IPS-20b (cell line): ENCODE measurements around the gene NARS2.
"Not testable (repeated sequence)": the region's sequence is repeated elsewhere in the genome, so short reads cannot be mapped to it uniquely, and the experiment has no call there.

ENCODE experiments used
- H3K27ac ChIP-seq: one replicate; pipeline ENCODE4 v1.5.1; 2013; ENCODE audit warnings: low read length
- H3K27me3 ChIP-seq: 2 replicates; pipeline ENCODE4 v1.6.1; 2013; ENCODE audit warnings: mild to moderate bottlenecking, low read length, inconsistent platforms; ENCODE audit not compliant: insufficient read depth
- H3K36me3 ChIP-seq: 2 replicates; pipeline ENCODE4 v1.6.1; 2013; ENCODE audit warnings: low read depth, mild to moderate bottlenecking, inconsistent platforms, low read length, moderate library complexity; ENCODE audit not compliant: insufficient read depth
- H3K4me1 ChIP-seq: 2 replicates; pipeline ENCODE4 v1.6.1; 2013; ENCODE audit warnings: mild to moderate bottlenecking, control low read depth, inconsistent platforms, low read length, moderate library complexity; ENCODE audit not compliant: insufficient read depth
- H3K4me3 ChIP-seq: 2 replicates; pipeline ENCODE4 v1.5.1; 2013; ENCODE audit warnings: mild to moderate bottlenecking, low read length, inconsistent platforms
- H3K9ac ChIP-seq: 2 replicates; pipeline ENCODE4 v1.6.1; 2013; ENCODE audit warnings: low read depth, mild to moderate bottlenecking, inconsistent platforms, low read length, moderate library complexity
- H3K9me3 ChIP-seq: 2 replicates; pipeline ENCODE4 v1.6.1; 2013; ENCODE audit warnings: mild to moderate bottlenecking, low read depth, low read length, inconsistent platforms; ENCODE audit not compliant: insufficient read depth

The NARS2 gene

GRCh38 chr11:78539506-78539905 is 35.2 kb downstream of the NARS2 start:
- Histone ChIP-seq H3K27ac (no peak overlapping the region), H3K9ac (no peak overlapping the region), H3K36me3 (peaks cover 24% of the 10 kb centered on the region), H3K9me3 (no peaks in the 10 kb centered on the region), H3K4me3 (no peak overlapping the region), H3K27me3 (no peaks in the 10 kb centered on the region), H3K4me1 (no peaks in the 10 kb centered on the region)

GRCh38 chr11:78536933-78537332 is 37.7 kb downstream of the NARS2 start:
- Histone ChIP-seq H3K9me3 (no peaks in the 10 kb centered on the region), H3K4me3 (no peak overlapping the region), H3K9ac (no peak overlapping the region), H3K27me3 (no peaks in the 10 kb centered on the region), H3K27ac (no peak overlapping the region), H3K4me1 (no peaks in the 10 kb centered on the region), H3K36me3 (peaks cover 24% of the 10 kb centered on the region)

GRCh38 chr11:78535920-78536319 is 38.7 kb downstream of the NARS2 start:
- peaks cover 24% of the 10 kb centered on the region for H3K36me3 ChIP-seq
- H3K9ac ChIP-seq = no peak overlapping the region
- H3K9me3 ChIP-seq = no peaks in the 10 kb centered on the region
- H3K27me3 ChIP-seq = no peaks in the 10 kb centered on the region
- H3K4me3 ChIP-seq = no peak overlapping the region
- H3K4me1 ChIP-seq = no peaks in the 10 kb centered on the region
- no peak overlapping the region for H3K27ac ChIP-seq

DNA sequence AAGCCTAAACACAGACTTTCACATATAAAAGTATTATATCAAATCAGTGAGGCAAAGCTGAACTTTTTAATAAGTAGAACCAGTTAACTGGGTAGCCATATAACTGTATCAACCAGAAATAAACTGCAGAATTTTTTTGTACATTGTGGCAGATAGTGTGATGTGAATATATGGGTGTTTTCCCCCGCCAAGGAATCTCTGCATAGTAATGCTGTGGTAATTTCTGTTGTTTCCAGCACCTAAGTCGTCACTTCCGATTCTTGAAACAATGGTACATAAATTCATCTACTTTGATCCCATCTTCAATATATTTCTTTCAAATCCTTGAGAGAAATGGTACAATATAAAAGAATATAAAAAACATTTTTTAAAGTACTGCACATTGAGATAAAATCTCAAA is 39.6 kb downstream of the NARS2 start:
- Histone ChIP-seq H3K4me3 (no peak overlapping the region), H3K27me3 (no peaks in the 10 kb centered on the region), H3K36me3 (peaks cover 24% of the 10 kb centered on the region), H3K9me3 (no peaks in the 10 kb centered on the region), H3K9ac (no peak overlapping the region), H3K4me1 (no peaks in the 10 kb centered on the region), H3K27ac (no peak overlapping the region)

- Histone ChIP-seq H3K27me3 (no peaks in the 10 kb centered on the region), H3K27ac (no peak overlapping the region), H3K36me3 (peaks cover 23% of the 10 kb centered on the region), H3K9ac (no peak overlapping the region), H3K4me1 (no peaks in the 10 kb centered on the region), H3K4me3 (no peak overlapping the region), H3K9me3 (no peaks in the 10 kb centered on the region)
These were observed 41.3 kb downstream of the NARS2 start for GRCh38 chr11:78533399-78533798.

- no peak overlapping the region for H3K27ac ChIP-seq
- H3K36me3 ChIP-seq = peaks cover 23% of the 10 kb centered on the region
- no peak overlapping the region for H3K9ac ChIP-seq
- no peaks in the 10 kb centered on the region for H3K27me3 ChIP-seq
- no peak overlapping the region for H3K4me3 ChIP-seq
- no peaks in the 10 kb centered on the region for H3K4me1 ChIP-seq
- H3K9me3 ChIP-seq = no peaks in the 10 kb centered on the region
These were observed 41.7 kb downstream of the NARS2 start for GRCh38 chr11:78532991-78533390.

GRCh38 chr11:78526497-78527146 is 48.0 kb downstream of the NARS2 start:
- no peak overlapping the region for H3K4me3 ChIP-seq
- H3K9ac ChIP-seq = no peak overlapping the region
- no peaks in the 10 kb centered on the region for H3K4me1 ChIP-seq
- peaks cover 6% of the 10 kb centered on the region; the same call in 1 of the 2 replicates for H3K36me3 ChIP-seq
- H3K27ac ChIP-seq = no peak overlapping the region
- H3K27me3 ChIP-seq = no peaks in the 10 kb centered on the region
- no peaks in the 10 kb centered on the region for H3K9me3 ChIP-seq

DNA sequence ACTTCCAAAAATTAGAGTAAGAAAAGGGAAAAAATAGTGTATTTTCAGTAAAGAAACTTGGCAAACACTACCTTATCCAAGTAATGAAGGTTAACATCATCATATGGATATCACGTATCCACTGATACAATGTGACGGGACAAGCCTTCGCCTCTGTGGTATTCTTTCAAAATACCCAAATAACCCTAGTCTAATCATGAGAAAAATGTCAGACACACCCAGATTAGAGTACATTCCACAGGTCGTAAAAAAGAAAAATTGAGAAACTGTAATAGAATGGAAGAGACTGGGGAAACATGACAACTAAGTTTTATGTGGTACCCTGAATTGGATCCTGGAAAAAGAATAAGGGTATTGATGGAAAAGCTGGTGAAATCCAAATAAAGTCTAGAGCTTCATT is 48.9 kb downstream of the NARS2 start:
- Histone ChIP-seq H3K4me3 (no peak overlapping the region), H3K9me3 (no peaks in the 10 kb centered on the region), H3K9ac (no peak overlapping the region), H3K27ac (no peak overlapping the region), H3K4me1 (no peaks in the 10 kb centered on the region), H3K36me3 (peaks cover 6% of the 10 kb centered on the region; the same call in 1 of the 2 replicates), H3K27me3 (no peaks in the 10 kb centered on the region)

DNA sequence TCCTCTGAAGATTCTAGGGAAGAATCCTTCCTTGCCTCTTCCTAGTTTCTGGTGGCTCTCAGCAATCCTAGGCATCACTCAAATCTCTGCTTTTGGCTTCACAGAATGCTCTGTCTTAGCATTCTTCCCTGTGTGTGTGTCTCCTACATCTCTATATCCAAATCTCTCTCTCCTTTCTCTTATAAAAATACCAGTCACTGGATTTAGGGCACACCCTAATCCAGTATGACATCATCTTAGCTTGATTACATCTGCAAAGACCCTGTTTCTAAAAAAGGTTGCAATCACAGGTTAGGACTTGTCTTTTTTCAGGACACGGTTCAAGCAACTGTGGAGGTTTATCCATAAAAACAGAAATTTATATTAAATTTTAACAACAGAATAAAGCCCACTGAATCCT is 54.4 kb downstream of the NARS2 start:
- H3K4me1 ChIP-seq = peaks cover under 1% of the 10 kb centered on the region; the same call in 1 of the 2 replicates
- no peaks in the 10 kb centered on the region for H3K9me3 ChIP-seq
- no peak overlapping the region for H3K9ac ChIP-seq
- no peak overlapping the region for H3K27ac ChIP-seq
- no peaks in the 10 kb centered on the region for H3K27me3 ChIP-seq
- no peaks in the 10 kb centered on the region for H3K36me3 ChIP-seq
- H3K4me3 ChIP-seq = no peak overlapping the region

GRCh38 chr11:78516281-78516680 is 58.4 kb downstream of the NARS2 start:
- no peaks in the 10 kb centered on the region for H3K9me3 ChIP-seq
- no peaks in the 10 kb centered on the region for H3K36me3 ChIP-seq
- no peaks in the 10 kb centered on the region for H3K27me3 ChIP-seq
- no peak overlapping the region for H3K9ac ChIP-seq
- H3K4me3 ChIP-seq = no peak overlapping the region
- peaks cover 6% of the 10 kb centered on the region; the same call in 1 of the 2 replicates for H3K4me1 ChIP-seq
- H3K27ac ChIP-seq = no peak overlapping the region

GRCh38 chr11:78514922-78515502 is 59.7 kb downstream of the NARS2 start:
- peaks cover 12% of the 10 kb centered on the region for H3K36me3 ChIP-seq
- peaks cover 11% of the 10 kb centered on the region for H3K9me3 ChIP-seq
- H3K9ac ChIP-seq = no peak overlapping the region
- H3K27ac ChIP-seq = no peak overlapping the region
- peaks cover 6% of the 10 kb centered on the region; the same call in 1 of the 2 replicates for H3K4me1 ChIP-seq
- H3K27me3 ChIP-seq = no peaks in the 10 kb centered on the region
- H3K4me3 ChIP-seq = no peak overlapping the region

DNA sequence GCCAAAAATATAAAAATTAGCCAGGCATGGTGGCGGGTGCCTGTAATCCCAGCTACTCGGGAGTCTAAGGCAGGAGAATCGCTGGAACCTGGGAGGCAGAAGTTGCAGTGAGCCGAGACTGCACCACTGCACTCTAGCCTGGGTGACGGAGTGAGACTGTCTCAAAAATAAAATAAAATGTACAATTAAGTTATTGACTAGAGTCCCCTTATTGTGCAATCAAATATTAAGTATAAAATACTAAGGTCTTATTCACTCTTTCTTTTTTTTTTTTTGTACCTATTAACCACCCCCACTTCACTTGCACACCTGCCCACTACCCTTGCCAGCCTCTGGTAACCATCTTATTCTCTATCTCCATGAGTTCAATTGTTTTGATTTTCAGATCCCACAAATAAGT is 61.6 kb downstream of the NARS2 start:
- peaks cover 13% of the 10 kb centered on the region for H3K9me3 ChIP-seq
- H3K36me3 ChIP-seq = peaks cover 14% of the 10 kb centered on the region
- H3K27me3 ChIP-seq, H3K4me3 ChIP-seq, H3K27ac ChIP-seq, H3K4me1 ChIP-seq, H3K9ac ChIP-seq: not testable (repeated sequence)
